Lung (tissue), 12 donors: Measurements from ENCODE around the gene LPIN2. TPM values are rescaled to one million over a fixed set of nuclear protein-coding genes. Genes with fewer than 3 reads are reported as not detected.

Source experiments
- ATAC-seq: fragments of 200-7000 bp; cut with Tn5 transposase; one replicate; pipeline ENCODE4 v1.9.1; 2020; ENCODE audit warnings: moderate number of reproducible peaks; ENCODE audit not compliant: insufficient read depth, low FRiP score
- DNase-seq, 3 donors: peaks; one replicate each; pipeline ENCODE4 v3.0.0-alpha.2; 2013 to 2017
- H3K27ac ChIP-seq, 2 donors: one replicate each; pipeline ENCODE4 v1.5.1; 2013; ENCODE audit warnings: mild to moderate bottlenecking in 2 of 2, moderate library complexity in 2 of 2, control low read depth in 1 of 2, inconsistent platforms in 1 of 2, low read depth in 1 of 2, low read length in 1 of 2
- H3K27me3 ChIP-seq, 3 donors: one replicate each; pipeline ENCODE4 v1.5.1; 2013; ENCODE audit warnings: low read length in 2 of 3; ENCODE audit not compliant: control insufficient read depth in 3 of 3, insufficient read depth in 3 of 3
- H3K36me3 ChIP-seq, 4 donors: one replicate each; pipeline ENCODE4 v1.5.1; 2013; ENCODE audit warnings: low read length in 4 of 4, mild to moderate bottlenecking in 1 of 4, moderate library complexity in 1 of 4; ENCODE audit not compliant: control insufficient read depth in 4 of 4, insufficient read depth in 4 of 4
- H3K4me1 ChIP-seq, 5 donors: one replicate each; pipeline ENCODE4 v1.5.1; 2013; ENCODE audit warnings: low read length in 5 of 5, mild to moderate bottlenecking in 2 of 5, moderate library complexity in 1 of 5; ENCODE audit not compliant: control insufficient read depth in 5 of 5, insufficient read depth in 5 of 5
- H3K4me3 ChIP-seq: one replicate; pipeline ENCODE4 v1.5.1; 2013; ENCODE audit warnings: mild to moderate bottlenecking, control low read depth, moderate library complexity
- H3K9ac ChIP-seq, 2 donors: one replicate each; pipeline ENCODE4 v1.5.1; 2013; ENCODE audit warnings: low read length in 2 of 2, control low read depth in 1 of 2; ENCODE audit not compliant: insufficient read depth in 1 of 2
- H3K9me3 ChIP-seq, 4 donors: one replicate each; pipeline ENCODE4 v1.5.1; 2013; ENCODE audit warnings: low read length in 3 of 4, mild to moderate bottlenecking in 1 of 4, moderate library complexity in 1 of 4; ENCODE audit not compliant: control insufficient read depth in 4 of 4, insufficient read depth in 3 of 4
- WGBS, 2 donors: extraction: QIAGEN DNeasy Blood & Tissue Kit; methylation state at CpG; one replicate each; pipeline ENCODE4 v1.1.7; 2013; 5-methylcytosine and 5-hydroxymethylcytosine counted together
- polyA plus RNA-seq, 2 donors: library from polyadenylated mRNA; stranded (reverse); fragments of 200-250 nt; gene quantifications; one replicate each; pipeline ENCODE4 v1.2.1, GENCODE V29; 2013
- total RNA-seq, 2 donors: library from RNA; depleted of rRNA in 1 of 2; stranded (reverse); fragments of >200 nt in 1 of 2; gene quantifications; one replicate each; pipeline ENCODE4 v1.2.1, GENCODE V29; 2014 to 2021
- TF ChIP-seq, protein P1 (sequence below): IDR thresholded peaks from 2 replicates; pipeline ENCODE4 v1.5.1; 2012; ENCODE audit warnings: mild to moderate bottlenecking; ENCODE audit errors: control extremely low read depth, extremely low read depth
- donor health status: control.
- donor health status: control.
- donor health status: Bipolar disorder and iron deficiency.
- donor health status: healthy.
- donor health status: DM: yes; HTN: yes; CAD: no.

The LPIN2 gene
- total and polyA plus RNA-seq, 4 donors, result 11.2 to 46.3 (median 32.5) TPM

- Histone ChIP-seq H3K4me1 (peaks cover 9 to 15% (median 12%) of the 10 kb centered on the region in 5 donors), H3K9me3 (no peaks in the 10 kb centered on the region), H3K9ac (no peak overlapping the region), H3K27me3 (no peaks in the 10 kb centered on the region), H3K4me3 (no peak overlapping the region), H3K27ac (peak overlapping the region in 1 of 2 donors; percentile 24), H3K36me3 (peaks cover 0 to 3% (median under 1%) of the 10 kb centered on the region in 4 donors)
- DNase-seq (no peak), ATAC-seq (no peak)
- TF ChIP-seq, protein P1, sequence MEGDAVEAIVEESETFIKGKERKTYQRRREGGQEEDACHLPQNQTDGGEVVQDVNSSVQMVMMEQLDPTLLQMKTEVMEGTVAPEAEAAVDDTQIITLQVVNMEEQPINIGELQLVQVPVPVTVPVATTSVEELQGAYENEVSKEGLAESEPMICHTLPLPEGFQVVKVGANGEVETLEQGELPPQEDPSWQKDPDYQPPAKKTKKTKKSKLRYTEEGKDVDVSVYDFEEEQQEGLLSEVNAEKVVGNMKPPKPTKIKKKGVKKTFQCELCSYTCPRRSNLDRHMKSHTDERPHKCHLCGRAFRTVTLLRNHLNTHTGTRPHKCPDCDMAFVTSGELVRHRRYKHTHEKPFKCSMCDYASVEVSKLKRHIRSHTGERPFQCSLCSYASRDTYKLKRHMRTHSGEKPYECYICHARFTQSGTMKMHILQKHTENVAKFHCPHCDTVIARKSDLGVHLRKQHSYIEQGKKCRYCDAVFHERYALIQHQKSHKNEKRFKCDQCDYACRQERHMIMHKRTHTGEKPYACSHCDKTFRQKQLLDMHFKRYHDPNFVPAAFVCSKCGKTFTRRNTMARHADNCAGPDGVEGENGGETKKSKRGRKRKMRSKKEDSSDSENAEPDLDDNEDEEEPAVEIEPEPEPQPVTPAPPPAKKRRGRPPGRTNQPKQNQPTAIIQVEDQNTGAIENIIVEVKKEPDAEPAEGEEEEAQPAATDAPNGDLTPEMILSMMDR, result no peak
These were observed 15.5 kb downstream of the LPIN2 start for GRCh38 chr18:2997429-2997828.

DNA sequence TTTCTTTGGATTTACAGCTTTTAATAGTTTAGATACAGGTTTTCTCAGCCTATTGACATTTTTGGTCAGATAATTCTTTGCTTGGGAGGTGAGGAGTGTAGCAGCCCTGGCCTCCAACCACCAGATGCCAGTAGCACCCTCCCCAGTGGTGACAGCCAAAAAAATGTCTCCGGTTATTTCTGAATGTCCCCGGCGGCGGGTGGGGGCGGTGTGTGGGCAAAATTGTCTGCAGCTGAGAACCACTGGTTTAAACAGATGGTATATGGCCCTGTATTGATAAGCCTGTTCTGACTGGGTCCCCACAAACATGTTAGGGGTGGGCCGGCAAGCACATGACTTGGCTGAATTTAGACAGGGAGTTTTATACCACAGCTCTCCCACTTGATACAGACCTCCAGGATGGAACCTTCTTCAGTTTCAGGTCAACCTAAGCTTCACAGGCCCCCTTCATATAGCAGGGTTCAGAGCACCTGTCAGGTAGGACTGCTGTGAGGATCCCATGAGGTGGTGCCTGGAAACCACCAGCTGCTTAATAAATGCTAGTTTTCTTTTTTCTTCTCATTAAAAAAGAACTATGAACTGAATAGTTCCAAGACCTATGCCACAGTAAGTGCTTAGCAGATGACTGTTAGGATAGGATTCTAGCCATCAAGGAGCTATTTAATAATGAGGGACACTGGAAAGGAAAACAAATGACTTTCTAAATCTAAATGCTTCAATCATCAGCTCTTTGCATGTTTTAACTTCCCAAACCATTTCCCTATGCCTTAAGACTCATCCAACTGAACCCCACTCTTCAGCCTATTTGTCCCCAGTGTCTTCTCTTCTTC is 18.1 kb downstream of the LPIN2 start:
- no peak for ATAC-seq
- 23 to 44% methylated on average over 6 of the region's 6 CpGs for WGBS, 2 donors
- Histone ChIP-seq H3K27me3 (no peaks in the 10 kb centered on the region), H3K36me3 (no peaks in the 10 kb centered on the region), H3K4me3 (no peak overlapping the region), H3K9ac (no peak overlapping the region), H3K9me3 (no peaks in the 10 kb centered on the region), H3K4me1 (peaks cover 9 to 17% (median 9%) of the 10 kb centered on the region in 5 donors), H3K27ac (no peak overlapping the region)
- DNase-seq, result peak in 1 of 3 donors; percentile 23
- TF ChIP-seq, protein P1, result peak; percentile 62

DNA sequence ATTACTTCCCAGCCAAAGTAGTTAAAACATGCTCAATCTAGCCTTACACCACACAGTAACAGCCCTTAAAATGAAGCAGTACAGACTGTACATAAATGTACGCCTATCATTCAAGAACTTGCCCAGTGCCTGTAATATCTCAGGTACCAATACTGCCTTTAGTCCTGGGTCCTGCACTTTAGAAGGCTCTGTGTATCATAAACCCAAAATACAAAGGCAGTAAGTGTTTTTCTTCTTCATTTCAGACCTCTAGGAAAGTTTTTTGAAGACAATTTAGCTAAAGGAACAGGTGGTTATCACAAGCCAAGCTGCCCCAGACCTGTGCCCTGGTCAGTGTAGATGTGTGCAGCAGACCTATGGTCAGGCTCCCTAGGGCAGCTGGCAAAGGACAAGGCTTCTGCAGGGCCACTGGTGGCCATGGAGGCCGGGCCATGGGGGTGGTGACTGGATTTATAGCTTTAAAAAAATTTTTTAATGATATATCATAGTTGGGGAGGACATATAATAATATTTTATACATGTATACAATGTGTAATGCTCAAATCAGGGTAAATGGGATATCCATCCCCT is 18.8 kb downstream of the LPIN2 start:
- Histone ChIP-seq H3K27ac (peak overlapping the region in 1 of 2 donors; percentile 47), H3K4me1 (peaks cover 8 to 14% (median 9%) of the 10 kb centered on the region in 5 donors), H3K4me3 (no peak overlapping the region), H3K9me3 (no peaks in the 10 kb centered on the region), H3K36me3 (no peaks in the 10 kb centered on the region), H3K9ac (no peak overlapping the region), H3K27me3 (no peaks in the 10 kb centered on the region)
- TF ChIP-seq, protein P1, result no peak
- ATAC-seq (no peak), DNase-seq (no peak)
- WGBS, 2 donors, result 84 to 89% methylated on average over 2 of the region's 2 CpGs
